Measurements from ENCODE around the gene COL5A1. TPM values are rescaled to one million over a fixed set of nuclear protein-coding genes. Genes with fewer than 3 reads are reported as not detected.

COL5A1 gene
- total and polyA plus RNA-seq, 2 experiments from 2014 or later: 2.5 to 13.1 TPM

GRCh38 chr9:134818591-134818990 lies 177.0 kb downstream of the COL5A1 start (continued):
- no peak for TF ChIP-seq ZNF114 (CRISPR knock-in tag; IDR thresholded peaks at IDR 0.05)
- TF ChIP-seq CREB1 (CRISPR knock-in tag; IDR thresholded peaks at IDR 0.05; ENCODE audit: low read depth): no peak
- no peak for TF ChIP-seq EZH2 (IDR thresholded peaks at IDR 0.05; ENCODE audit: low read depth, unreplicated experiment)
- TF ChIP-seq ZNF331 (CRISPR knock-in tag; IDR thresholded peaks at IDR 0.05; ENCODE audit: low read depth): no peak
- TF ChIP-seq ETS1 (IDR thresholded peaks at IDR 0.05): no peak
- TF ChIP-seq CTCF (conservative IDR thresholded peaks at IDR 0.05; ENCODE audit: low read depth in 2 of 2): no peak

GRCh38 chr9:134820901-134821300 lies 179.3 kb downstream of the COL5A1 start:
- no peaks in the 10 kb centered on the region for H3K9me2 ChIP-seq (ENCODE audit: insufficient read depth)
- DNase-seq (ENCODE audit: low spot score) (no peak), ATAC-seq (no peak)
- H3K4me2 ChIP-seq: no peak overlapping the region
- H3K4me1 Mint-ChIP-seq: no peaks in the 10 kb centered on the region
- H3K79me2 ChIP-seq (replicated peaks; ENCODE audit: insufficient read depth): no peaks in the 10 kb centered on the region
- H3K9me3 Mint-ChIP-seq: no peaks in the 10 kb centered on the region
- no peaks in the 10 kb centered on the region for H3K27me3 ChIP-seq (ENCODE audit: insufficient read depth)
- H3K4me3 ChIP-seq: no peak overlapping the region
- H3K36me3 Mint-ChIP-seq (ENCODE audit: low read depth): no peaks in the 10 kb centered on the region
- no peak overlapping the region for H3K27ac ChIP-seq (ENCODE audit: low read depth)
- no peak overlapping the region for H2AFZ ChIP-seq
- H3K4me1 ChIP-seq (ENCODE audit: insufficient read depth): no peaks in the 10 kb centered on the region
- H3K27ac Mint-ChIP-seq: no peak overlapping the region
- peaks cover 2% of the 10 kb centered on the region for H3K27me3 Mint-ChIP-seq (ENCODE audit: insufficient read depth, low read depth, poor library complexity)
- H4K20me1 ChIP-seq (replicated peaks; ENCODE audit: insufficient read depth): no peaks in the 10 kb centered on the region
- no peak overlapping the region for H3K4me3 Mint-ChIP-seq
- no peaks in the 10 kb centered on the region for H3F3A ChIP-seq (replicated peaks; ENCODE audit: low read depth)
- no peaks in the 10 kb centered on the region for H3K36me3 ChIP-seq (ENCODE audit: insufficient read depth)
- TF ChIP-seq REST (IDR thresholded peaks at IDR 0.05; ENCODE audit: unreplicated experiment): no peak
- no peak for TF ChIP-seq ETS1 (IDR thresholded peaks at IDR 0.05)
- no peak for TF ChIP-seq STAT1 (IDR thresholded peaks at IDR 0.05; ENCODE audit: unreplicated experiment)
- no peak for TF ChIP-seq NANOG (IDR thresholded peaks at IDR 0.05; ENCODE audit: borderline replicate concordance)
- no peak for TF ChIP-seq CTCF (conservative IDR thresholded peaks at IDR 0.05; ENCODE audit: low read depth in 2 of 2)
- no peak for TF ChIP-seq JUNB (IDR thresholded peaks at IDR 0.05; ENCODE audit: unreplicated experiment)
- no peak for TF ChIP-seq EZH2 (IDR thresholded peaks at IDR 0.05; ENCODE audit: low read depth, unreplicated experiment)

Data from GM23338 (cell line).